K562 (cell line): ENCODE results near the gene BBX.

Experiments
- ARNT ChIP-seq, 2 experiments: fragments of 450-650 bp; IDR thresholded peaks; 2 replicates each; pipeline ENCODE4 v1.6.1; 2016; ENCODE audit warnings: mild to moderate bottlenecking in 1 of 2
- MCM5 ChIP-seq: fragments of 450-650 bp; IDR thresholded peaks from 2 replicates; pipeline ENCODE4 v1.6.1; 2016; ENCODE audit warnings: low read depth
- PHF20 ChIP-seq: fragments of 450-650 bp; IDR thresholded peaks from 2 replicates; pipeline ENCODE4 v1.6.1; 2018; ENCODE audit not compliant: partially characterized antibody
- RAD21 ChIP-seq, 2 experiments: fragments of 250-450 bp in 1 of 2; fragments of 450-650 bp in 1 of 2; sonication (Bioruptor Pico) in 1 of 2; formaldehyde crosslinking in 1 of 2; IDR thresholded peaks in 1 of 2; conservative IDR thresholded peaks in 1 of 2; 2 replicates each; pipeline versions ENCODE4 v1.4.0 to v1.8.0; 2020 to 2022; ENCODE audit warnings: mild to moderate bottlenecking in 2 of 2, moderate library complexity in 1 of 2
- U2AF2 ChIP-seq: fragments of 200-400 bp; formaldehyde crosslinking; optimal IDR thresholded peaks from 2 replicates; pipeline ENCODE3; 2017; ENCODE audit warnings: low read depth, mild to moderate bottlenecking, low read length
- TF ChIP-seq, protein P1 (sequence below): sonication (generic); formaldehyde crosslinking; IDR thresholded peaks from 2 replicates; pipeline ENCODE4 v1.8.0; 2022; ENCODE audit warnings: missing genetic modification reagents, mild to moderate bottlenecking, borderline replicate concordance
- TF ChIP-seq, protein P2 (sequence below): fragments of 450-650 bp; IDR thresholded peaks from 2 replicates; pipeline ENCODE4 v1.6.1; 2016
- TF ChIP-seq, protein P3 (sequence below): sonication (generic); IDR thresholded peaks from 2 replicates; pipeline ENCODE4 v1.6.1; 2016

DNA sequence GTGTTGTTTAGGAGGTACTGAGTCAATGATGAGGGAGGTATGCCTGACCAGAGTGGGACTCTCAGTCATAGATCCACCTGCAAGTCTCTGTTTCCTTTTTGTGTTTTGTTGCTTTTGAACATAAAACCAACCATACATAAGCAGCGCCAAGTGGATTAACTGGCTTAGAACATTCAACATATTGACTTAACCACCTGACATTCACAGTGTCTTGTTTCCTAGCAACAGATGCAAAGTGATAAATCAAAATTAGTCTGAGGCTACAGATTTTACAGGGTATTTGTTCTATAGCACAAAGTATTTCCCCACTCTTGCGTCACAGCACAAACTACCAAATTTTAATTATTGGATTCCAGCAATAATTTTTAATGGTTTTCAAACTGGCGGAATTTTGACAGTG, 283.8 kb downstream of the BBX start:
- TF ChIP-seq, protein P1, sequence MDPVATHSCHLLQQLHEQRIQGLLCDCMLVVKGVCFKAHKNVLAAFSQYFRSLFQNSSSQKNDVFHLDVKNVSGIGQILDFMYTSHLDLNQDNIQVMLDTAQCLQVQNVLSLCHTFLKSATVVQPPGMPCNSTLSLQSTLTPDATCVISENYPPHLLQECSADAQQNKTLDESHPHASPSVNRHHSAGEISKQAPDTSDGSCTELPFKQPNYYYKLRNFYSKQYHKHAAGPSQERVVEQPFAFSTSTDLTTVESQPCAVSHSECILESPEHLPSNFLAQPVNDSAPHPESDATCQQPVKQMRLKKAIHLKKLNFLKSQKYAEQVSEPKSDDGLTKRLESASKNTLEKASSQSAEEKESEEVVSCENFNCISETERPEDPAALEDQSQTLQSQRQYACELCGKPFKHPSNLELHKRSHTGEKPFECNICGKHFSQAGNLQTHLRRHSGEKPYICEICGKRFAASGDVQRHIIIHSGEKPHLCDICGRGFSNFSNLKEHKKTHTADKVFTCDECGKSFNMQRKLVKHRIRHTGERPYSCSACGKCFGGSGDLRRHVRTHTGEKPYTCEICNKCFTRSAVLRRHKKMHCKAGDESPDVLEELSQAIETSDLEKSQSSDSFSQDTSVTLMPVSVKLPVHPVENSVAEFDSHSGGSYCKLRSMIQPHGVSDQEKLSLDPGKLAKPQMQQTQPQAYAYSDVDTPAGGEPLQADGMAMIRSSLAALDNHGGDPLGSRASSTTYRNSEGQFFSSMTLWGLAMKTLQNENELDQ (CRISPR knock-in tag) = no peak
- no peak for TF ChIP-seq PHF20
- no peak for TF ChIP-seq MCM5
- TF ChIP-seq, protein P2, sequence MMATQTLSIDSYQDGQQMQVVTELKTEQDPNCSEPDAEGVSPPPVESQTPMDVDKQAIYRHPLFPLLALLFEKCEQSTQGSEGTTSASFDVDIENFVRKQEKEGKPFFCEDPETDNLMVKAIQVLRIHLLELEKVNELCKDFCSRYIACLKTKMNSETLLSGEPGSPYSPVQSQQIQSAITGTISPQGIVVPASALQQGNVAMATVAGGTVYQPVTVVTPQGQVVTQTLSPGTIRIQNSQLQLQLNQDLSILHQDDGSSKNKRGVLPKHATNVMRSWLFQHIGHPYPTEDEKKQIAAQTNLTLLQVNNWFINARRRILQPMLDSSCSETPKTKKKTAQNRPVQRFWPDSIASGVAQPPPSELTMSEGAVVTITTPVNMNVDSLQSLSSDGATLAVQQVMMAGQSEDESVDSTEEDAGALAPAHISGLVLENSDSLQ = no peak
- TF ChIP-seq RAD21 (CRISPR knock-in tag; conservative IDR thresholded peaks at IDR 0.05 in 1 of 2, IDR thresholded peaks at IDR 0.05 in 1 of 2) = no peak
- TF ChIP-seq ARNT (IDR thresholded peaks at IDR 0.05) = no peak
- TF ChIP-seq U2AF2 = no peak
- TF ChIP-seq, protein P3, sequence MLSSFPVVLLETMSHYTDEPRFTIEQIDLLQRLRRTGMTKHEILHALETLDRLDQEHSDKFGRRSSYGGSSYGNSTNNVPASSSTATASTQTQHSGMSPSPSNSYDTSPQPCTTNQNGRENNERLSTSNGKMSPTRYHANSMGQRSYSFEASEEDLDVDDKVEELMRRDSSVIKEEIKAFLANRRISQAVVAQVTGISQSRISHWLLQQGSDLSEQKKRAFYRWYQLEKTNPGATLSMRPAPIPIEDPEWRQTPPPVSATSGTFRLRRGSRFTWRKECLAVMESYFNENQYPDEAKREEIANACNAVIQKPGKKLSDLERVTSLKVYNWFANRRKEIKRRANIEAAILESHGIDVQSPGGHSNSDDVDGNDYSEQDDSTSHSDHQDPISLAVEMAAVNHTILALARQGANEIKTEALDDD = no peak
